H9 (cell line): ENCODE data around the gene SYNE2. TPM values are rescaled to one million over a fixed set of nuclear protein-coding genes. Genes with fewer than 3 reads are reported as not detected.

Source experiments
- DNase-seq: peaks from one replicate; pipeline ENCODE4 v3.0.0-alpha.2; 2017
- H2AFZ ChIP-seq: one replicate; pipeline ENCODE4 v1.6.1; 2013; ENCODE audit warnings: mild to moderate bottlenecking, low read length, control low read depth, moderate library complexity
- H2AK5ac ChIP-seq: 2 replicates; pipeline ENCODE4 v1.6.1; 2013; ENCODE audit warnings: low read length, control low read depth, mixed read lengths; ENCODE audit not compliant: insufficient read length
- H2BK120ac ChIP-seq: one replicate; pipeline ENCODE4 v1.6.1; 2013; ENCODE audit warnings: low read depth, mild to moderate bottlenecking, low read length, control low read depth, inconsistent platforms; ENCODE audit not compliant: poor library complexity, severe bottlenecking
- H2BK12ac ChIP-seq: 2 replicates; pipeline ENCODE4 v1.6.1; 2013; ENCODE audit warnings: low read length, control low read depth, mixed read lengths, low read depth; ENCODE audit not compliant: insufficient read length
- H2BK15ac ChIP-seq: 2 replicates; pipeline ENCODE4 v1.6.1; 2013; ENCODE audit warnings: low read depth, low read length, control low read depth
- H2BK20ac ChIP-seq: one replicate; pipeline ENCODE4 v1.6.1; 2013; ENCODE audit warnings: low read depth, mild to moderate bottlenecking, low read length, control low read depth, inconsistent platforms; ENCODE audit not compliant: poor library complexity, severe bottlenecking
- H2BK5ac ChIP-seq: 2 replicates; pipeline ENCODE4 v1.6.1; 2013; ENCODE audit warnings: low read length, control low read depth, mixed read lengths; ENCODE audit not compliant: insufficient read length
- H3K14ac ChIP-seq: 2 replicates; pipeline ENCODE4 v1.6.1; 2013; ENCODE audit warnings: low read length, control low read depth; ENCODE audit not compliant: insufficient read depth
- H3K18ac ChIP-seq: 2 replicates; pipeline ENCODE4 v1.6.1; 2013; ENCODE audit warnings: low read depth, mild to moderate bottlenecking, mixed read lengths, low read length, control low read depth; ENCODE audit not compliant: insufficient read length
- H3K23ac ChIP-seq: 2 replicates; pipeline ENCODE4 v1.6.1; 2013; ENCODE audit warnings: low read length, control low read depth, mixed read lengths, low read depth; ENCODE audit not compliant: insufficient read length
- H3K23me2 ChIP-seq: 2 replicates; pipeline ENCODE4 v1.6.1; 2013; ENCODE audit warnings: low read depth, mild to moderate bottlenecking, mixed read lengths, low read length, control low read depth; ENCODE audit not compliant: insufficient read length, poor library complexity, severe bottlenecking
- H3K27ac ChIP-seq: 2 replicates; pipeline ENCODE4 v1.5.1; 2013; ENCODE audit warnings: low read length, control low read depth, mixed read lengths, low read depth; ENCODE audit not compliant: insufficient read length
- H3K27me3 ChIP-seq: 2 replicates; pipeline ENCODE4 v1.6.1; 2013; ENCODE audit warnings: low read length, control low read depth, inconsistent platforms; ENCODE audit not compliant: insufficient read depth
- H3K4ac ChIP-seq: 2 replicates; pipeline ENCODE4 v1.6.1; 2013; ENCODE audit warnings: low read depth, mild to moderate bottlenecking, control low read depth, inconsistent platforms, low read length, moderate library complexity
- H3K4me1 ChIP-seq: 2 replicates; pipeline ENCODE4 v1.6.1; 2013; ENCODE audit warnings: low read length, control low read depth, inconsistent platforms; ENCODE audit not compliant: insufficient read depth
- H3K4me2 ChIP-seq: 2 replicates; pipeline ENCODE4 v1.6.1; 2013; ENCODE audit warnings: low read length, control low read depth, mixed read lengths; ENCODE audit not compliant: insufficient read length, insufficient read depth
- H3K56ac ChIP-seq: 2 replicates; pipeline ENCODE4 v1.6.1; 2013; ENCODE audit warnings: low read depth, mild to moderate bottlenecking, mixed read lengths, low read length, control low read depth; ENCODE audit not compliant: insufficient read length
- H3K79me1 ChIP-seq: 2 replicates; pipeline ENCODE4 v1.6.1; 2013; ENCODE audit warnings: low read depth, mild to moderate bottlenecking, moderate library complexity, low read length, control low read depth, inconsistent platforms; ENCODE audit not compliant: insufficient read depth, poor library complexity, severe bottlenecking
- H3K79me2 ChIP-seq: 2 replicates; pipeline ENCODE4 v1.6.1; 2013; ENCODE audit warnings: low read length, control low read depth, inconsistent platforms; ENCODE audit not compliant: insufficient read depth
- H3K9ac ChIP-seq: 2 replicates; pipeline ENCODE4 v1.6.1; 2013; ENCODE audit warnings: low read length, control low read depth, mixed read lengths; ENCODE audit not compliant: insufficient read length; ENCODE audit errors: extremely low read depth
- H3K9me3 ChIP-seq: one replicate; pipeline ENCODE4 v1.6.1; 2013; ENCODE audit warnings: low read depth, low read length, inconsistent platforms; ENCODE audit not compliant: control insufficient read depth
- H3T11ph ChIP-seq: one replicate; pipeline ENCODE4 v1.6.1; 2013; ENCODE audit warnings: mild to moderate bottlenecking, low read length, control low read depth, inconsistent platforms
- H4K20me1 ChIP-seq: one replicate; pipeline ENCODE4 v1.6.1; 2013; ENCODE audit not compliant: control insufficient read depth, insufficient read length, insufficient read depth
- H4K5ac ChIP-seq: 2 replicates; pipeline ENCODE4 v1.6.1; 2013; ENCODE audit warnings: low read depth, mild to moderate bottlenecking, mixed read lengths, low read length, control low read depth; ENCODE audit not compliant: insufficient read length
- H4K8ac ChIP-seq: replicated peaks from 2 replicates; pipeline ENCODE4 v1.6.1; 2013; ENCODE audit warnings: low read length, control low read depth, mixed read lengths, low read depth; ENCODE audit not compliant: insufficient read length
- H4K91ac ChIP-seq: 2 replicates; pipeline ENCODE4 v1.6.1; 2013; ENCODE audit warnings: low read depth, mild to moderate bottlenecking, moderate library complexity, mixed read lengths, low read length, control low read depth; ENCODE audit not compliant: insufficient read length
- H3K27ac Mint-ChIP-seq, 3 experiments: 2 replicates in 2 of 3; 3 replicates in 1 of 3; pipeline ENCODE4 v1.8.0; 2020 to 2021; ENCODE audit warnings: mixed read lengths in 3 of 3, mild to moderate bottlenecking in 1 of 3, moderate library complexity in 1 of 3
- H3K27me3 Mint-ChIP-seq: 2 replicates; pipeline ENCODE4 v1.8.0; 2021; ENCODE audit warnings: low read depth, mild to moderate bottlenecking, moderate library complexity, mixed read lengths
- H3K36me3 Mint-ChIP-seq, 3 experiments: 2 replicates in 2 of 3; 3 replicates in 1 of 3; pipeline ENCODE4 v1.8.0; 2020 to 2021; ENCODE audit warnings: low read depth in 3 of 3, mixed read lengths in 3 of 3; ENCODE audit not compliant: insufficient read depth in 1 of 3
- H3K4me1 Mint-ChIP-seq, 2 experiments: 2 replicates each; pipeline ENCODE4 v1.8.0; 2020; ENCODE audit warnings: mixed read lengths in 2 of 2
- H3K4me3 Mint-ChIP-seq, 2 experiments: 2 replicates in 1 of 2; 3 replicates in 1 of 2; pipeline ENCODE4 v1.8.0; 2020 to 2021; ENCODE audit warnings: mild to moderate bottlenecking in 2 of 2, mixed read lengths in 2 of 2, moderate library complexity in 1 of 2
- H3K9me3 Mint-ChIP-seq, 2 experiments: 2 replicates in 1 of 2; 3 replicates in 1 of 2; pipeline ENCODE4 v1.8.0; 2020; ENCODE audit warnings: mild to moderate bottlenecking in 2 of 2, mixed read lengths in 2 of 2, moderate library complexity in 1 of 2
- WGBS: extraction: QIAGEN DNeasy Blood & Tissue Kit; methylation state at CpG from one replicate; pipeline ENCODE4 v1.1.7; 2013; ENCODE audit warnings: missing lambda C conversion rate, low lambda C conversion rate, mixed read lengths; ENCODE audit not compliant: insufficient read length; ENCODE audit errors: extremely low coverage; 5-methylcytosine and 5-hydroxymethylcytosine counted together
- total RNA-seq: library from RNA; stranded (reverse); gene quantifications from 2 replicates; pipeline ENCODE4 v1.2.1, GENCODE V29; 2021
- TF ChIP-seq, protein P1 (sequence below): fragments of 200-600 bp; sonication (generic); conservative IDR thresholded peaks from 3 replicates; pipeline ENCODE4 v1.8.0; 2021; ENCODE audit warnings: antibody characterized with exemption, mild to moderate bottlenecking

SYNE2 gene
- total RNA-seq, 1 experiment from 2014 or later, result 43.3 TPM

DNA sequence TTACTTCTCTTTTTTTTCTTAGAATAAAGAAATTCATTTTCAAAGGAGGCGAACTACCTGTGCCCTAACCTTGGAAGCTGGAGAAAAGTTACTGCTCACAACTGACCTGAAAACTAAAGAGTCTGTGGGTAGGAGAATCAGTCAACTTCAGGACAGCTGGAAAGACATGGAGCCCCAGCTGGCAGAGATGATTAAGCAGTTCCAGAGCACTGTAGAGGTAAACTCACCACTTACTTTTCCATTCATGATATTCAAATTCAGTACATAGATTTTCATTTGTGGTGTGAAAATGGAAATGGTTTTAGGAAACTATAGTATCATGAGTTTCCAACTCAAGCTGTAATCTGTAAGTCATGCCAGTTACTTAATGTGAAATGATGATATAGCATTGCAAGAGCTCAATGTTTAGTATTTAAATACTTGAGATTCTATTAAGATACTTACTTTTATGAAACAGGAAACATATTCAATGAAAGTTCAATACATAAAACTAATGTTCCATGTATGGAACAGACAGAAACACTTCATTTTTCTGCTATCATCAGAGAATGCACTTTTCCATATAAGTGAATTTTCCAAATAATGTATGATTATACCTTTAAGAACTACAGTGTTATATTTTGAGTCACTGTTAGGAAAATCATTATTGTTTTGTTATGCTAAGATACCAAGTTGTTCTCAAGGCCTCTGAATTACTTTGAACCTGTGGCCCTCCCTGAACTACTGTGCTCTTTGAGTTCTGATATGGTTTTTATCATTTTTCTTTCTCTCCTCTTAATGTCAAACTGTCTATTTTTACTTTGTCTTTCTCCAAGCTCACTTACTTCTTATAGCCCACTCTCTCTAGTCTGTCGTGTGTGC lies 322.3 kb downstream of the SYNE2 start:
- Histone ChIP-seq H3K23ac (no peak overlapping the region), H2AFZ (no peak overlapping the region), H3K23me2 (no peaks in the 10 kb centered on the region), H3T11ph (no peak overlapping the region), H2BK20ac (no peak overlapping the region), H4K91ac (no peak overlapping the region), H3K79me2 (no peaks in the 10 kb centered on the region), H3K79me1 (no peaks in the 10 kb centered on the region), H4K8ac (no peak overlapping the region), H3K9ac (no peak overlapping the region), H3K9me3 (no peaks in the 10 kb centered on the region), H3K4me1 (no peaks in the 10 kb centered on the region), H2BK12ac (no peak overlapping the region), H2BK15ac (no peak overlapping the region), H3K4me2 (no peak overlapping the region), H4K20me1 (no peaks in the 10 kb centered on the region), H3K4ac (no peak overlapping the region), H3K27ac (no peak overlapping the region), H3K18ac (no peak overlapping the region), H2BK5ac (no peak overlapping the region), H3K14ac (no peak overlapping the region), H2AK5ac (no peak overlapping the region), H4K5ac (no peak overlapping the region), H3K27me3 (no peaks in the 10 kb centered on the region), H3K56ac (no peak overlapping the region), H2BK120ac (no peak overlapping the region)
- no peak overlapping the region for H3K27ac Mint-ChIP-seq
- H3K4me3 Mint-ChIP-seq, result no peak overlapping the region
- H3K36me3 Mint-ChIP-seq, result peaks cover 7 to 28% (median 24%) of the 10 kb centered on the region in 3 experiments; a peak in 6 of 7 replicates
- WGBS, result no CpG with 5 or more reads among the region's 2 CpGs
- no peaks in the 10 kb centered on the region for H3K9me3 Mint-ChIP-seq
- TF ChIP-seq, protein P1, sequence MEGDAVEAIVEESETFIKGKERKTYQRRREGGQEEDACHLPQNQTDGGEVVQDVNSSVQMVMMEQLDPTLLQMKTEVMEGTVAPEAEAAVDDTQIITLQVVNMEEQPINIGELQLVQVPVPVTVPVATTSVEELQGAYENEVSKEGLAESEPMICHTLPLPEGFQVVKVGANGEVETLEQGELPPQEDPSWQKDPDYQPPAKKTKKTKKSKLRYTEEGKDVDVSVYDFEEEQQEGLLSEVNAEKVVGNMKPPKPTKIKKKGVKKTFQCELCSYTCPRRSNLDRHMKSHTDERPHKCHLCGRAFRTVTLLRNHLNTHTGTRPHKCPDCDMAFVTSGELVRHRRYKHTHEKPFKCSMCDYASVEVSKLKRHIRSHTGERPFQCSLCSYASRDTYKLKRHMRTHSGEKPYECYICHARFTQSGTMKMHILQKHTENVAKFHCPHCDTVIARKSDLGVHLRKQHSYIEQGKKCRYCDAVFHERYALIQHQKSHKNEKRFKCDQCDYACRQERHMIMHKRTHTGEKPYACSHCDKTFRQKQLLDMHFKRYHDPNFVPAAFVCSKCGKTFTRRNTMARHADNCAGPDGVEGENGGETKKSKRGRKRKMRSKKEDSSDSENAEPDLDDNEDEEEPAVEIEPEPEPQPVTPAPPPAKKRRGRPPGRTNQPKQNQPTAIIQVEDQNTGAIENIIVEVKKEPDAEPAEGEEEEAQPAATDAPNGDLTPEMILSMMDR, result no peak
- H3K4me1 Mint-ChIP-seq, result peaks cover 0 to 3% of the 10 kb centered on the region in 2 experiments; a peak in 2 of 4 replicates
- H3K27me3 Mint-ChIP-seq, result no peaks in the 10 kb centered on the region
- no peak for DNase-seq
